Measurements from ENCODE around the gene OPA1. TPM values are rescaled to one million over a fixed set of nuclear protein-coding genes. Genes with fewer than 3 reads are reported as not detected.

The OPA1 gene
- total RNA-seq, 1 donor from 2014 or later: 118 TPM

DNA sequence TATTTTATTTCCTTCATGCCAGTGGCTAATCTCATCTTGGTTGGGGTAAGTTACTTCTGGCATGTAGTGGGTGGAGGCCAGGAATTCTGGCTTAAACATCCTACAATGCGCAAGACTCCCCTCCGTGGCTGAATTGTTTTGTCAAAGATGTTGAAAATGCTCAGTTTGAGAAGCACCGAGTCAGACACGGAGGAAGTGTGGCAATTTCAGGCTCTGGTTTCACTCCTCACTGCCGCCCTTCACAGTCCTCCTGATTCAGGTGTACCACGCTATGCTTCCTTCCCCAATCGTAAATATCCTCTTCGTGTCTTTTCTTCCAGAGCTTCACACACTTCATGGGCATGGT is 150.7 kb downstream of the OPA1 start:
- no peak overlapping the region for H3K27ac Mint-ChIP-seq
- peaks cover 6% of the 10 kb centered on the region for H3K4me1 Mint-ChIP-seq (ENCODE audit: low read depth)
- H3K27me3 Mint-ChIP-seq (ENCODE audit: low read depth): peaks cover 18% of the 10 kb centered on the region
- no peak overlapping the region for H3K4me3 Mint-ChIP-seq (ENCODE audit: low read depth)
- H3K36me3 Mint-ChIP-seq (ENCODE audit: low read depth): no peaks in the 10 kb centered on the region
- no peaks in the 10 kb centered on the region for H3K9me3 Mint-ChIP-seq
- intact Hi-C loops (cut with micrococcal nuclease): no loop called here
- DNase-seq (ENCODE audit: low spot score): no peak

GRCh38 chr3:193744048-193744821 is 151.2 kb downstream of the OPA1 start:
- intact Hi-C loops (cut with micrococcal nuclease): no loop called here
- Mint-ChIP-seq H3K4me1 (ENCODE audit: low read depth) (peaks cover 6% of the 10 kb centered on the region), H3K4me3 (ENCODE audit: low read depth) (no peak overlapping the region), H3K36me3 (ENCODE audit: low read depth) (no peaks in the 10 kb centered on the region), H3K27me3 (ENCODE audit: low read depth) (peaks cover 22% of the 10 kb centered on the region), H3K27ac (no peak overlapping the region), H3K9me3 (no peaks in the 10 kb centered on the region)
- no peak for DNase-seq (ENCODE audit: low spot score)

- no peaks in the 10 kb centered on the region for H3K36me3 Mint-ChIP-seq (ENCODE audit: low read depth)
- H3K27me3 Mint-ChIP-seq (ENCODE audit: low read depth): peaks cover 20% of the 10 kb centered on the region
- no peaks in the 10 kb centered on the region for H3K9me3 Mint-ChIP-seq
- intact Hi-C loops (cut with micrococcal nuclease): no loop called here
- no peak overlapping the region for H3K27ac Mint-ChIP-seq
- no peak for DNase-seq (ENCODE audit: low spot score)
- peaks cover 6% of the 10 kb centered on the region for H3K4me1 Mint-ChIP-seq (ENCODE audit: low read depth)
- no peak overlapping the region for H3K4me3 Mint-ChIP-seq (ENCODE audit: low read depth)
These were observed 152.0 kb downstream of the OPA1 start for GRCh38 chr3:193744822-193745684.

DNA sequence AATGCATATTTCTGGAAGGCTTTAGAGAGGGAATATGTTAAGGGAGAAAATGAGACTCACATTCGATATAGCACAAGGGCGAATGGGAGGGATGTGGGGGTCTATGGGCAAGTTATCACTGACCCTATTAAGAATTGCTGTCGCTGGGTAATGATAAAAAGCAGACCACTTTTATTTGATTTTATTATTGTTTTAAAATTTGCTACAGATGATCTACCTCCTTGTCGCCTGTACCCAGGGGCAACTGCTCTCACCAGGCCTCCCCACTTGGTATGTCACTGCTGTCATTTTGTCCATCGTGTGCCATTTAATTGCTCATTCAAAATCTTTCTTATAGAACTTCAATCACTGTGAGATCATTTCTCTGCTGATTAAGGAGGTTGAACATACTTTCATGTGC is 153.8 kb downstream of the OPA1 start:
- no peak for DNase-seq (ENCODE audit: low spot score)
- intact Hi-C loops (cut with micrococcal nuclease): no loop called here
- Mint-ChIP-seq H3K4me3 (ENCODE audit: low read depth) (no peak overlapping the region), H3K27ac (no peak overlapping the region), H3K9me3 (no peaks in the 10 kb centered on the region), H3K4me1 (ENCODE audit: low read depth) (peaks cover 6% of the 10 kb centered on the region), H3K27me3 (ENCODE audit: low read depth) (peaks cover 20% of the 10 kb centered on the region), H3K36me3 (ENCODE audit: low read depth) (no peaks in the 10 kb centered on the region)

Other genes with a start within 250 kb of the OPA1 start
- not detected in 2 replicates for gene ATP13A5, start 214.5 kb upstream of the OPA1 start, total RNA-seq
- 0.74 and 2.3 TPM in 2 replicates for gene ATP13A4, start 38.3 kb upstream of the OPA1 start, total RNA-seq

Data from activated T-helper 2 cell treated with anti-CD3 and anti-CD28 coated beads, Interferon-gamma antibody, Interleukin-2, Interleukin-4, amounts not matched to agents 10 μg/mL and 5 μg/mL and 100 μg/mL, durations not matched to agents 14 hours and 24 hours and 36 hours (primary cell).